ENCODE results near the gene MCCD1.
"Not testable (repeated sequence)": the region's sequence is repeated elsewhere in the genome, so short reads cannot be mapped to it uniquely, and the experiment has no call there.

DNA sequence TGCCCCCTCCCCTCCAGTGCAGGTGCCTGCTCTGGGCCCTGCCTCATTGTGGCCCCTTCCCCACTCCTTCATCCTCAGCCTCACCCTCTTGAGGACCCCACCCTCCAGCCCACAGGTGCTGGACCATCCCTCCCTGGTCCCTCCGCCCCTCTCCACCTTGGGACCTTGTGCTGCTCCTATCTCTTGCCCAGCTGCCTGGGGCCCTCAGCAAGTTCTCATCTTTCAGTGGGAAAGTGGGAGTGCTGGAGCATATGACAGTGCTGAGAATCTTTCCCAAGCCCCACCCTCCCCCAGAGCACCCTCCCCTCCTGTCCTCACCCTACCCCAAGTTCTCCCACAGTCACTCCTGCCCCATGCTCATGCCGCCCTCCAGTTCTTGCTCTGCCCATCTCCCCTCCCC, 29.1 kb upstream of the MCCD1 start:
- TF ChIP-seq NR2C2 (CRISPR knock-in tag; IDR thresholded peaks at IDR 0.05; ENCODE audit: borderline replicate concordance); MTF1 (CRISPR knock-in tag; IDR thresholded peaks at IDR 0.05); ZNF749 (CRISPR knock-in tag; IDR thresholded peaks at IDR 0.05; ENCODE audit: borderline replicate concordance); TAF15 (IDR thresholded peaks at IDR 0.05; ENCODE audit: low read depth, low read length, poor library complexity, severe bottlenecking); KAT7 (CRISPR knock-in tag; IDR thresholded peaks at IDR 0.05; ENCODE audit: borderline replicate concordance); CTCF (CRISPR knock-in tag; IDR thresholded peaks at IDR 0.05); ZNF383 (CRISPR knock-in tag; IDR thresholded peaks at IDR 0.05; ENCODE audit: borderline replicate concordance): not testable (repeated sequence)

Data from HepG2 (cell line).